ENCODE measurements around the gene PPP1R1B.

The PPP1R1B gene

GRCh38 chr17:39655105-39655504 lies 28.4 kb downstream of the PPP1R1B start:
- Histone ChIP-seq H3K27me3 (ENCODE audit: control insufficient read depth, insufficient read depth, low read length, poor library complexity, severe bottlenecking) (no peaks in the 10 kb centered on the region), H3K9me3 (ENCODE audit: control insufficient read depth, low read length) (no peaks in the 10 kb centered on the region), H3K4me3 (ENCODE audit: insufficient read depth, low read depth, low read length) (no peak overlapping the region), H3K36me3 (ENCODE audit: control insufficient read depth, insufficient read depth, low read length) (peaks cover 4% of the 10 kb centered on the region), H3K27ac (ENCODE audit: insufficient read depth, low read depth, low read length, poor library complexity, severe bottlenecking) (no peak overlapping the region), H3K4me1 (ENCODE audit: control insufficient read depth, insufficient read depth, low read length) (peaks cover 35% of the 10 kb centered on the region)
- 89 to 93% methylated on average over 2 of the region's 2 CpGs for WGBS, 2 experiments

- Histone ChIP-seq H3K9me3 (ENCODE audit: control insufficient read depth, low read length) (no peaks in the 10 kb centered on the region), H3K4me3 (ENCODE audit: insufficient read depth, low read depth, low read length) (no peak overlapping the region), H3K36me3 (ENCODE audit: control insufficient read depth, insufficient read depth, low read length) (peaks cover 4% of the 10 kb centered on the region), H3K27ac (ENCODE audit: insufficient read depth, low read depth, low read length, poor library complexity, severe bottlenecking) (no peak overlapping the region), H3K27me3 (ENCODE audit: control insufficient read depth, insufficient read depth, low read length, poor library complexity, severe bottlenecking) (no peaks in the 10 kb centered on the region), H3K4me1 (ENCODE audit: control insufficient read depth, insufficient read depth, low read length) (peaks cover 23% of the 10 kb centered on the region)
- WGBS, 2 experiments, result 89 to 90% methylated on average over 11 of the region's 11 CpGs
These were observed 31.6 kb downstream of the PPP1R1B start for GRCh38 chr17:39658346-39658745.

GRCh38 chr17:39658760-39659159 lies 32.0 kb downstream of the PPP1R1B start:
- Histone ChIP-seq H3K36me3 (ENCODE audit: control insufficient read depth, insufficient read depth, low read length) (peaks cover 4% of the 10 kb centered on the region), H3K4me1 (ENCODE audit: control insufficient read depth, insufficient read depth, low read length) (peaks cover 21% of the 10 kb centered on the region), H3K27ac (ENCODE audit: insufficient read depth, low read depth, low read length, poor library complexity, severe bottlenecking) (no peak overlapping the region), H3K27me3 (ENCODE audit: control insufficient read depth, insufficient read depth, low read length, poor library complexity, severe bottlenecking) (no peaks in the 10 kb centered on the region), H3K9me3 (ENCODE audit: control insufficient read depth, low read length) (no peaks in the 10 kb centered on the region), H3K4me3 (ENCODE audit: insufficient read depth, low read depth, low read length) (no peak overlapping the region)
- WGBS, 2 experiments, result 85 to 87% methylated on average over 3 of the region's 3 CpGs

- no peaks in the 10 kb centered on the region for H3K9me3 ChIP-seq (ENCODE audit: control insufficient read depth, low read length)
- no peak overlapping the region for H3K4me3 ChIP-seq (ENCODE audit: insufficient read depth, low read depth, low read length)
- H3K27ac ChIP-seq (ENCODE audit: insufficient read depth, low read depth, low read length, poor library complexity, severe bottlenecking), result no peak overlapping the region
- peaks cover 4% of the 10 kb centered on the region for H3K36me3 ChIP-seq (ENCODE audit: control insufficient read depth, insufficient read depth, low read length)
- WGBS, 2 experiments, result 83 to 85% methylated on average over 15 of the region's 15 CpGs
- no peaks in the 10 kb centered on the region for H3K27me3 ChIP-seq (ENCODE audit: control insufficient read depth, insufficient read depth, low read length, poor library complexity, severe bottlenecking)
- peaks cover 21% of the 10 kb centered on the region for H3K4me1 ChIP-seq (ENCODE audit: control insufficient read depth, insufficient read depth, low read length)
These were observed 32.7 kb downstream of the PPP1R1B start for GRCh38 chr17:39659279-39660010.

GRCh38 chr17:39660011-39660360 lies 33.2 kb downstream of the PPP1R1B start:
- H3K36me3 ChIP-seq (ENCODE audit: control insufficient read depth, insufficient read depth, low read length), result peaks cover 4% of the 10 kb centered on the region
- 93 to 94% methylated on average over 5 of the region's 5 CpGs for WGBS, 2 experiments
- H3K4me1 ChIP-seq (ENCODE audit: control insufficient read depth, insufficient read depth, low read length), result peaks cover 18% of the 10 kb centered on the region
- H3K27ac ChIP-seq (ENCODE audit: insufficient read depth, low read depth, low read length, poor library complexity, severe bottlenecking), result no peak overlapping the region
- H3K27me3 ChIP-seq (ENCODE audit: control insufficient read depth, insufficient read depth, low read length, poor library complexity, severe bottlenecking), result no peaks in the 10 kb centered on the region
- no peaks in the 10 kb centered on the region for H3K9me3 ChIP-seq (ENCODE audit: control insufficient read depth, low read length)
- H3K4me3 ChIP-seq (ENCODE audit: insufficient read depth, low read depth, low read length), result no peak overlapping the region

GRCh38 chr17:39660397-39661385 lies 33.9 kb downstream of the PPP1R1B start:
- no peak overlapping the region for H3K4me3 ChIP-seq (ENCODE audit: insufficient read depth, low read depth, low read length)
- peaks cover 18% of the 10 kb centered on the region for H3K4me1 ChIP-seq (ENCODE audit: control insufficient read depth, insufficient read depth, low read length)
- H3K36me3 ChIP-seq (ENCODE audit: control insufficient read depth, insufficient read depth, low read length), result peaks cover 4% of the 10 kb centered on the region
- no peaks in the 10 kb centered on the region for H3K9me3 ChIP-seq (ENCODE audit: control insufficient read depth, low read length)
- peaks cover 3% of the 10 kb centered on the region for H3K27me3 ChIP-seq (ENCODE audit: control insufficient read depth, insufficient read depth, low read length, poor library complexity, severe bottlenecking)
- 94 to 96% methylated on average over 35 of the region's 35 CpGs for WGBS, 2 experiments
- H3K27ac ChIP-seq (ENCODE audit: insufficient read depth, low read depth, low read length, poor library complexity, severe bottlenecking), result no peak overlapping the region

GRCh38 chr17:39661744-39662541 lies 35.2 kb downstream of the PPP1R1B start:
- WGBS, 2 experiments, result 92% methylated on average over 8 of the region's 8 CpGs
- Histone ChIP-seq H3K9me3 (ENCODE audit: control insufficient read depth, low read length) (no peaks in the 10 kb centered on the region), H3K36me3 (ENCODE audit: control insufficient read depth, insufficient read depth, low read length) (peaks cover 4% of the 10 kb centered on the region), H3K4me1 (ENCODE audit: control insufficient read depth, insufficient read depth, low read length) (peaks cover 23% of the 10 kb centered on the region), H3K4me3 (ENCODE audit: insufficient read depth, low read depth, low read length) (no peak overlapping the region), H3K27me3 (ENCODE audit: control insufficient read depth, insufficient read depth, low read length, poor library complexity, severe bottlenecking) (peaks cover 15% of the 10 kb centered on the region), H3K27ac (ENCODE audit: insufficient read depth, low read depth, low read length, poor library complexity, severe bottlenecking) (no peak overlapping the region)

GRCh38 chr17:39662551-39663339 lies 36.0 kb downstream of the PPP1R1B start:
- 82 to 85% methylated on average over 22 of the region's 22 CpGs for WGBS, 2 experiments
- Histone ChIP-seq H3K36me3 (ENCODE audit: control insufficient read depth, insufficient read depth, low read length) (peaks cover 2% of the 10 kb centered on the region), H3K4me1 (ENCODE audit: control insufficient read depth, insufficient read depth, low read length) (peaks cover 26% of the 10 kb centered on the region), H3K27me3 (ENCODE audit: control insufficient read depth, insufficient read depth, low read length, poor library complexity, severe bottlenecking) (peaks cover 23% of the 10 kb centered on the region), H3K4me3 (ENCODE audit: insufficient read depth, low read depth, low read length) (no peak overlapping the region), H3K9me3 (ENCODE audit: control insufficient read depth, low read length) (no peaks in the 10 kb centered on the region), H3K27ac (ENCODE audit: insufficient read depth, low read depth, low read length, poor library complexity, severe bottlenecking) (no peak overlapping the region)

GRCh38 chr17:39663340-39663687 lies 36.6 kb downstream of the PPP1R1B start:
- Histone ChIP-seq H3K9me3 (ENCODE audit: control insufficient read depth, low read length) (no peaks in the 10 kb centered on the region), H3K27ac (ENCODE audit: insufficient read depth, low read depth, low read length, poor library complexity, severe bottlenecking) (no peak overlapping the region), H3K36me3 (ENCODE audit: control insufficient read depth, insufficient read depth, low read length) (no peaks in the 10 kb centered on the region), H3K4me1 (ENCODE audit: control insufficient read depth, insufficient read depth, low read length) (peaks cover 26% of the 10 kb centered on the region), H3K27me3 (ENCODE audit: control insufficient read depth, insufficient read depth, low read length, poor library complexity, severe bottlenecking) (peaks cover 29% of the 10 kb centered on the region), H3K4me3 (ENCODE audit: insufficient read depth, low read depth, low read length) (no peak overlapping the region)
- 69 to 100% methylated on average over 1 to 2 of the region's 4 CpGs for WGBS, 2 experiments
